IMR-90 (cell line): ENCODE results near the gene ATP5PO. TPM values are rescaled to one million over a fixed set of nuclear protein-coding genes. Genes with fewer than 3 reads are reported as not detected.

ENCODE experiments used
- ATAC-seq: fragments of 200-7000 bp; cut with Tn5 transposase; 2 replicates; pipeline ENCODE4 v1.9.1; 2020; ENCODE audit warnings: low read depth, mild to moderate bottlenecking, moderate library complexity
- BruUV-seq: library from RNA; stranded (reverse); fragments of 400-500 nt; replicated peaks from 2 replicates; lab custom pipeline; 2021; lab: Mats Ljungman, UMichigan
- CTCF ChIA-PET: fragments of 300-600 bp; formaldehyde crosslinking; extraction: SDS; loops from one replicate; lab custom pipeline; 2021; ENCODE audit warnings: antibody characterized with exemption; lab: Yijun Ruan, JAX
- POLR2A ChIA-PET: fragments of 300-600 bp; sonication (Branson Sonifier 250); formaldehyde crosslinking; loops from one replicate; lab custom pipeline; 2022; ENCODE audit warnings: antibody characterized with exemption; ENCODE audit not compliant: unreplicated experiment; lab: Charles Lee
- DNase-seq: peaks from one replicate; pipeline ENCODE4 v3.0.0; 2013
- H2AFZ ChIP-seq: replicated peaks from 2 replicates; pipeline ENCODE3; 2013; ENCODE audit warnings: low read length, mild to moderate bottlenecking; ENCODE audit not compliant: poor library complexity
- H2AK5ac ChIP-seq: 2 replicates; pipeline ENCODE4 v1.6.1; 2013; ENCODE audit warnings: low read depth, low read length, inconsistent platforms
- H2AK9ac ChIP-seq: replicated peaks from 2 replicates; pipeline ENCODE3; 2013; ENCODE audit warnings: mild to moderate bottlenecking, low read depth, low read length, moderate library complexity; ENCODE audit not compliant: poor library complexity
- H2BK120ac ChIP-seq: 2 replicates; pipeline ENCODE4 v1.6.1; 2013; ENCODE audit warnings: low read depth, low read length, inconsistent platforms
- H2BK15ac ChIP-seq: 3 replicates; pipeline ENCODE4 v1.6.1; 2013; ENCODE audit warnings: low read depth, low read length, inconsistent platforms
- H2BK20ac ChIP-seq: 2 replicates; pipeline ENCODE4 v1.6.1; 2013; ENCODE audit warnings: low read depth, mild to moderate bottlenecking, inconsistent platforms, low read length, moderate library complexity
- H2BK5ac ChIP-seq: 2 replicates; pipeline ENCODE4 v1.6.1; 2013; ENCODE audit warnings: mild to moderate bottlenecking, low read depth, low read length, inconsistent platforms; ENCODE audit not compliant: poor library complexity, severe bottlenecking
- H3K14ac ChIP-seq: replicated peaks from 2 replicates; pipeline ENCODE4 v1.6.1; 2013; ENCODE audit warnings: low read depth, low read length, inconsistent platforms
- H3K18ac ChIP-seq: 2 replicates; pipeline ENCODE4 v1.6.1; 2013; ENCODE audit warnings: low read depth, low read length, control low read depth
- H3K23ac ChIP-seq: 2 replicates; pipeline ENCODE4 v1.6.1; 2013; ENCODE audit warnings: low read depth, low read length, inconsistent platforms
- H3K27ac ChIP-seq: 2 replicates; pipeline ENCODE4 v1.5.1; 2013; ENCODE audit warnings: mild to moderate bottlenecking, control low read depth, low read length; ENCODE audit not compliant: insufficient read depth
- H3K27me3 ChIP-seq: 2 replicates; pipeline ENCODE4 v1.6.1; 2013; ENCODE audit warnings: low read length; ENCODE audit not compliant: control insufficient read depth, insufficient read depth
- H3K36me3 ChIP-seq: 2 replicates; pipeline ENCODE4 v1.6.1; 2013; ENCODE audit warnings: low read length, mixed read lengths; ENCODE audit not compliant: control insufficient read depth, insufficient read depth
- H3K4ac ChIP-seq: 2 replicates; pipeline ENCODE4 v1.6.1; 2013; ENCODE audit warnings: low read depth, low read length, inconsistent platforms
- H3K4me1 ChIP-seq: 2 replicates; pipeline ENCODE4 v1.6.1; 2013; ENCODE audit warnings: low read length, mixed read lengths; ENCODE audit not compliant: control insufficient read depth, insufficient read depth
- H3K4me2 ChIP-seq: 2 replicates; pipeline ENCODE4 v1.6.1; 2013; ENCODE audit warnings: low read depth, mild to moderate bottlenecking, control low read depth, low read length, moderate library complexity
- H3K4me3 ChIP-seq: 2 replicates; pipeline ENCODE4 v1.5.1; 2013; ENCODE audit warnings: low read depth, mild to moderate bottlenecking, control low read depth, low read length, moderate library complexity; ENCODE audit not compliant: insufficient read depth
- H3K56ac ChIP-seq: 2 replicates; pipeline ENCODE4 v1.6.1; 2013; ENCODE audit warnings: low read length, inconsistent platforms; ENCODE audit not compliant: insufficient read depth; ENCODE audit errors: extremely low read depth
- H3K79me1 ChIP-seq, 2 experiments: 2 replicates each; pipeline ENCODE4 v1.6.1; 2013; ENCODE audit warnings: low read length in 2 of 2, inconsistent platforms in 1 of 2, low read depth in 1 of 2
- H3K9ac ChIP-seq: 2 replicates; pipeline ENCODE4 v1.6.1; 2013; ENCODE audit warnings: low read depth, low read length, control low read depth
- H3K9me1 ChIP-seq: 2 replicates; pipeline ENCODE4 v1.6.1; 2013; ENCODE audit warnings: low read length, inconsistent platforms; ENCODE audit not compliant: insufficient read depth
- H3K9me3 ChIP-seq: 2 replicates; pipeline ENCODE4 v1.6.1; 2013; ENCODE audit warnings: low read length; ENCODE audit not compliant: control insufficient read depth, insufficient read depth
- H4K20me1 ChIP-seq: 2 replicates; pipeline ENCODE4 v1.6.1; 2013; ENCODE audit warnings: low read length, inconsistent platforms; ENCODE audit not compliant: insufficient read depth
- H4K5ac ChIP-seq: 2 replicates; pipeline ENCODE4 v1.6.1; 2013; ENCODE audit warnings: mild to moderate bottlenecking, low read depth, low read length, control low read depth
- H4K8ac ChIP-seq, 2 experiments: 2 replicates each; pipeline ENCODE4 v1.6.1; 2013; ENCODE audit warnings: low read depth in 2 of 2, low read length in 2 of 2, control low read depth in 1 of 2, inconsistent platforms in 1 of 2
- H4K91ac ChIP-seq: 2 replicates; pipeline ENCODE4 v1.6.1; 2013; ENCODE audit warnings: low read depth, low read length, inconsistent platforms; ENCODE audit not compliant: insufficient read depth
- BHLHE40 ChIP-seq: fragments of 150-350 bp; IDR thresholded peaks from 2 replicates; pipeline ENCODE4 v1.6.1; 2016; ENCODE audit warnings: mild to moderate bottlenecking, low read depth, low read length
- CEBPB ChIP-seq: IDR thresholded peaks from 2 replicates; pipeline ENCODE4 v1.6.1; 2012; ENCODE audit warnings: low read depth, low read length, improper control_type of control experiment
- CHD1 ChIP-seq: IDR thresholded peaks from 2 replicates; pipeline ENCODE4 v1.6.1; 2012; ENCODE audit warnings: low read depth, low read length, improper control_type of control experiment
- CTCF ChIP-seq: conservative IDR thresholded peaks from 2 replicates; pipeline ENCODE4 v1.5.1; 2012; ENCODE audit warnings: mild to moderate bottlenecking, low read depth, low read length, improper control_type of control experiment
- ELK1 ChIP-seq: fragments of 150-350 bp; IDR thresholded peaks from 2 replicates; pipeline ENCODE4 v1.6.1; 2016; ENCODE audit warnings: low read depth, mild to moderate bottlenecking, low read length, moderate library complexity, borderline replicate concordance
- FOS ChIP-seq: fragments of 150-350 bp; IDR thresholded peaks from 2 replicates; pipeline ENCODE4 v1.6.1; 2016; ENCODE audit warnings: low read depth, low read length
- MAFK ChIP-seq: IDR thresholded peaks from 2 replicates; pipeline ENCODE4 v1.6.1; 2012; ENCODE audit warnings: low read depth, low read length, improper control_type of control experiment
- MAZ ChIP-seq: IDR thresholded peaks from 2 replicates; pipeline ENCODE4 v1.6.1; 2012; ENCODE audit warnings: low read depth, mild to moderate bottlenecking, low read length, improper control_type of control experiment, moderate library complexity, borderline replicate concordance
- MXI1 ChIP-seq: IDR thresholded peaks from 2 replicates; pipeline ENCODE4 v1.6.1; 2012; ENCODE audit warnings: low read depth, mild to moderate bottlenecking, low read length, moderate library complexity, borderline replicate concordance
- NFE2L2 ChIP-seq: fragments of 150-350 bp; IDR thresholded peaks from 2 replicates; pipeline ENCODE4 v1.6.1; 2016; ENCODE audit warnings: low read depth, mild to moderate bottlenecking, low read length
- POLR2A ChIP-seq: IDR thresholded peaks from 2 replicates; pipeline ENCODE4 v1.6.1; 2012; ENCODE audit warnings: mild to moderate bottlenecking, low read depth, low read length
- RAD21 ChIP-seq: IDR thresholded peaks from 2 replicates; pipeline ENCODE4 v1.6.1; 2012; ENCODE audit warnings: low read length, improper control_type of control experiment
- RCOR1 ChIP-seq: IDR thresholded peaks from 2 replicates; pipeline ENCODE4 v1.6.1; 2012; ENCODE audit warnings: mild to moderate bottlenecking, low read length, improper control_type of control experiment; ENCODE audit not compliant: insufficient replicate concordance
- RFX5 ChIP-seq: IDR thresholded peaks from 2 replicates; pipeline ENCODE4 v1.8.0; 2012; ENCODE audit warnings: low read depth, mild to moderate bottlenecking, low read length, moderate library complexity
- SMC3 ChIP-seq: fragments of 150-350 bp; IDR thresholded peaks from 2 replicates; pipeline ENCODE4 v1.6.1; 2016; ENCODE audit warnings: low read depth, mild to moderate bottlenecking, antibody characterized with exemption, low read length, moderate library complexity
- USF2 ChIP-seq: fragments of 150-350 bp; IDR thresholded peaks from 2 replicates; pipeline ENCODE4 v1.6.1; 2017; ENCODE audit warnings: mild to moderate bottlenecking, antibody characterized with exemption, low read length, low read depth
- WGBS, 2 experiments: methylation state at CpG; one replicate each; pipeline versions ENCODE4 v1.1.5 to v1.1.7; 2013; ENCODE audit warnings: missing lambda C conversion rate in 2 of 2; ENCODE audit not compliant: insufficient read length in 1 of 2; ENCODE audit errors: extremely low coverage in 2 of 2; 5-methylcytosine and 5-hydroxymethylcytosine counted together
- dilution Hi-C: fragments of 300-500 bp; cut with HindIII; formaldehyde crosslinking; loops from one replicate; pipeline ENCODE4 v1.14.3; 2018; ENCODE audit warnings: low sequenced_read_pairs; ENCODE audit not compliant: unreplicated experiment
- in situ Hi-C: fragments of 300-500 bp; cut with MboI; formaldehyde crosslinking; loops from 3 replicates; pipeline ENCODE4 v1.14.3; 2019; ENCODE audit warnings: low sequenced_read_pairs, inconsistent platforms, mixed read lengths
- intact Hi-C: fragments of 100-400 bp; cut with micrococcal nuclease; formaldehyde crosslinking; loops from 2 replicates; pipeline ENCODE4 v1.10.0; 2022
- polyA plus RNA-seq, 3 experiments: library from polyadenylated mRNA; depleted of rRNA; stranded (reverse); fragments of >200 nt; gene quantifications; 2 replicates each; pipeline ENCODE4 v1.2.3, GENCODE V29; 2012; ENCODE audit warnings: low replicate concordance in 1 of 3
- total RNA-seq: library from RNA; depleted of rRNA; stranded (reverse); fragments of >200 nt; gene quantifications from 2 replicates; pipeline ENCODE4 v1.2.3, GENCODE V29; 2012

ATP5PO gene
- total and polyA plus RNA-seq, 2 of the 4 experiments (the other 2 are of a cell fraction) = 237 to 250 TPM

DNA sequence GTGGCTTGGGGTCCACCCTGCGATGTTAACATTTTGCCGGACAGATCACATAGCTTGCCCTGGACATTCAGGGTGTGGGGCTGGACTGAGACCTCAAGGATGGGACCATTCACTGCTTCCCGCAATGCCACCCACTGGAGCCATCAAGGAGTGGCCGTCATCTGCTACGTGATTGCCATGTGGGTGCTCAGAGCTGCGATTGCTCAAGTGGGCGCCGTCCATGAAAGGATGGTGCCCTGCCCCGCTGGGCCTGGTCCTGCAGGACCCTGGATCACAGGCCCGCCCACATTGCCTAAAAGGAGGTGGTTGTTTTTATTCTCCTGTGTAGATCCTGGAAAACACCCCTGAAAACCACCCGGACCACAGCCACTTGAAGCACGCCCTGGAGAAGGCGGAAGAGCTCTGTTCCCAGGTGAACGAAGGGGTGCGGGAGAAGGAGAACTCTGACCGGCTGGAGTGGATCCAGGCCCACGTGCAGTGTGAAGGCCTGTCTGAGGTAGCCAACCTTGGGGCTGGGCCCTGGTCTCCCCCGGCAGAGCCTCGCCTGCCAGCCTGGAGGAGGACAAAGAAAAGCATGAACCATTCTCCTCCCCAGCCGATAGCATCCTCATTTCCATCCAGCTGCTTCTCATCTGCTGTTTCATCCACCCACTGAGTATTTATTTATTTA, 40.4 kb downstream of the ATP5PO start:
- H2BK15ac ChIP-seq = no peak overlapping the region
- dilution Hi-C loops (no loop called here), in situ Hi-C loops (no loop called here), intact Hi-C loops (no loop called here)
- H2AFZ ChIP-seq = peak overlapping the region; percentile 32
- no peaks in the 10 kb centered on the region for H3K36me3 ChIP-seq
- H3K23ac ChIP-seq = no peak overlapping the region
- H4K91ac ChIP-seq = no peak overlapping the region
- H4K5ac ChIP-seq = no peak overlapping the region
- no peak overlapping the region for H2BK120ac ChIP-seq
- no peaks in the 10 kb centered on the region for H3K79me1 ChIP-seq
- WGBS, 2 experiments = 96% methylated on average over 4 of the region's 20 CpGs; no CpG with 5 or more reads in 1 of the 2 experiments
- H3K27me3 ChIP-seq = peaks cover 1% of the 10 kb centered on the region; the same call in 1 of the 2 replicates
- H3K4me2 ChIP-seq = no peak overlapping the region
- BruUV-seq = no TSS peak
- H4K8ac ChIP-seq = no peak overlapping the region
- H3K4ac ChIP-seq = no peak overlapping the region
- H2AK9ac ChIP-seq = no peak overlapping the region
- H3K9me1 ChIP-seq = no peaks in the 10 kb centered on the region; the same call in 1 of the 2 replicates
- 0 out of 2 replicates have a peak, but pooled peaks cover 4% of the 10 kb centered on the region for H3K4me1 ChIP-seq
- ATAC-seq (no peak), DNase-seq (no peak)
- ChIA-PET CTCF (no interaction called here), POLR2A (no interaction called here)
- no peak for TF ChIP-seq ELK1
- TF ChIP-seq NFE2L2 = no peak
- TF ChIP-seq MXI1 = no peak
- TF ChIP-seq CEBPB = no peak
- TF ChIP-seq SMC3 = no peak
- TF ChIP-seq CTCF = no peak
- no peak for TF ChIP-seq FOS
- no peak for TF ChIP-seq RAD21
- no peak for TF ChIP-seq USF2
- no peak for TF ChIP-seq POLR2A
- TF ChIP-seq MAFK = no peak
- TF ChIP-seq RCOR1 = no peak
- no peak for TF ChIP-seq CHD1
- no peak for TF ChIP-seq RFX5
- TF ChIP-seq BHLHE40 = no peak
- TF ChIP-seq MAZ = no peak
- H3K9me3 ChIP-seq = no peaks in the 10 kb centered on the region
- no peak overlapping the region for H2BK20ac ChIP-seq
- H3K27ac ChIP-seq = no peak overlapping the region
- H2BK5ac ChIP-seq = no peak overlapping the region
- H3K4me3 ChIP-seq = no peak overlapping the region
- H4K20me1 ChIP-seq = no peaks in the 10 kb centered on the region
- no peak overlapping the region for H3K56ac ChIP-seq
- H3K9ac ChIP-seq = no peak overlapping the region
- H3K14ac ChIP-seq = no peak overlapping the region
- no peak overlapping the region for H3K18ac ChIP-seq
- H2AK5ac ChIP-seq = no peak overlapping the region
